PC-9 (cell line): Measurements from ENCODE around the gene VWDE. TPM values are rescaled to one million over a fixed set of nuclear protein-coding genes. Genes with fewer than 3 reads are reported as not detected.

ENCODE experiments used
- BruUV-seq: library from RNA; stranded (reverse); fragments of 400-500 nt; replicated peaks from 2 replicates; lab custom pipeline; 2021; lab: Mats Ljungman, UMichigan
- CTCF ChIA-PET: fragments of 300-600 bp; sonication (Branson Sonifier 250); formaldehyde crosslinking; loops from one replicate; lab custom pipeline; 2022; ENCODE audit warnings: antibody characterized with exemption; lab: Charles Lee
- POLR2A ChIA-PET: fragments of 300-600 bp; sonication (Branson Sonifier 250); formaldehyde crosslinking; loops from one replicate; lab custom pipeline; 2022; ENCODE audit warnings: antibody characterized with exemption; ENCODE audit not compliant: unreplicated experiment; lab: Charles Lee
- DNase-seq, 2 experiments: peaks; one replicate each; pipeline versions ENCODE4 v3.0.0 to v3.0.0-alpha.2; 2015 to 2022; ENCODE audit warnings: mixed read lengths in 1 of 2
- H2AFZ ChIP-seq: fragments of 200-600 bp; sonication (generic); 2 replicates; pipeline ENCODE4 v1.8.1; 2017; ENCODE audit warnings: antibody characterized with exemption
- H3F3A ChIP-seq: fragments of 200-600 bp; sonication (generic); 2 replicates; pipeline ENCODE4 v1.8.1; 2017; ENCODE audit warnings: antibody characterized with exemption, mild to moderate bottlenecking, low read depth; ENCODE audit not compliant: insufficient read depth
- H3K27ac ChIP-seq: fragments of 200-600 bp; sonication (generic); 2 replicates; pipeline ENCODE4 v1.6.1; 2016; ENCODE audit warnings: mixed run types
- H3K27me3 ChIP-seq: fragments of 200-600 bp; sonication (generic); 2 replicates; pipeline ENCODE4 v1.6.1; 2016; ENCODE audit warnings: low read depth, mixed run types; ENCODE audit not compliant: insufficient read depth
- H3K36me3 ChIP-seq: fragments of 200-600 bp; sonication (generic); 2 replicates; pipeline ENCODE4 v1.6.1; 2016; ENCODE audit warnings: low read depth, mixed run types
- H3K4me1 ChIP-seq: fragments of 200-600 bp; sonication (generic); replicated peaks from 2 replicates; pipeline ENCODE4 v1.6.1; 2016; ENCODE audit warnings: mixed run types; ENCODE audit not compliant: insufficient read depth
- H3K4me2 ChIP-seq: fragments of 200-600 bp; sonication (generic); 2 replicates; pipeline ENCODE4 v1.6.1; 2017; ENCODE audit warnings: mixed run types
- H3K4me3 ChIP-seq: fragments of 200-600 bp; sonication (generic); 2 replicates; pipeline ENCODE4 v1.6.1; 2016; ENCODE audit warnings: mixed run types
- H3K79me2 ChIP-seq: fragments of 200-600 bp; sonication (generic); 2 replicates; pipeline ENCODE4 v1.6.1; 2017; ENCODE audit warnings: low read depth, mixed run types
- H3K9me2 ChIP-seq: fragments of 200-600 bp; sonication (generic); 2 replicates; pipeline ENCODE4 v1.8.1; 2017; ENCODE audit warnings: mild to moderate bottlenecking; ENCODE audit not compliant: insufficient read depth
- H3K9me3 ChIP-seq: fragments of 200-600 bp; sonication (generic); 2 replicates; pipeline ENCODE4 v1.8.1; 2016; ENCODE audit warnings: low read depth; ENCODE audit not compliant: insufficient read depth
- H4K20me1 ChIP-seq: fragments of 200-600 bp; sonication (generic); 2 replicates; pipeline ENCODE4 v1.8.1; 2017; ENCODE audit not compliant: insufficient read depth
- EZH2 ChIP-seq: fragments of 200-600 bp; sonication (generic); IDR thresholded peaks from 2 replicates; pipeline ENCODE4 v1.8.0; 2017; ENCODE audit warnings: antibody characterized with exemption, low read depth
- intact Hi-C: fragments of 100-400 bp; cut with micrococcal nuclease; formaldehyde crosslinking; loops from one replicate; pipeline ENCODE4 v1.10.0; 2022; ENCODE audit not compliant: unreplicated experiment
- total RNA-seq: library from RNA; stranded (reverse); gene quantifications from 2 replicates; pipeline ENCODE4 v1.2.3, GENCODE V29; 2021
- TF ChIP-seq, protein P1 (sequence below): fragments of 200-600 bp; sonication (generic); conservative IDR thresholded peaks from 2 replicates; pipeline ENCODE4 v1.6.1; 2017; ENCODE audit warnings: mixed run types, antibody characterized with exemption, mild to moderate bottlenecking, moderate library complexity

Gene VWDE
- total RNA-seq, 1 experiment from 2014 or later = 27.3 TPM

- Histone ChIP-seq H3K4me1 (no peaks in the 10 kb centered on the region), H3K79me2 (no peaks in the 10 kb centered on the region), H3K27me3 (no peaks in the 10 kb centered on the region), H3K9me3 (no peaks in the 10 kb centered on the region), H3K27ac (no peak overlapping the region), H2AFZ (no peak overlapping the region), H3K4me2 (no peak overlapping the region), H3K4me3 (no peak overlapping the region), H3K9me2 (no peaks in the 10 kb centered on the region), H3F3A (no peaks in the 10 kb centered on the region; the same call in 1 of the 2 replicates), H4K20me1 (no peaks in the 10 kb centered on the region), H3K36me3 (0 out of 2 replicates have a peak, but pooled peaks cover 4% of the 10 kb centered on the region)
- no peak for TF ChIP-seq EZH2
- TF ChIP-seq, protein P1, sequence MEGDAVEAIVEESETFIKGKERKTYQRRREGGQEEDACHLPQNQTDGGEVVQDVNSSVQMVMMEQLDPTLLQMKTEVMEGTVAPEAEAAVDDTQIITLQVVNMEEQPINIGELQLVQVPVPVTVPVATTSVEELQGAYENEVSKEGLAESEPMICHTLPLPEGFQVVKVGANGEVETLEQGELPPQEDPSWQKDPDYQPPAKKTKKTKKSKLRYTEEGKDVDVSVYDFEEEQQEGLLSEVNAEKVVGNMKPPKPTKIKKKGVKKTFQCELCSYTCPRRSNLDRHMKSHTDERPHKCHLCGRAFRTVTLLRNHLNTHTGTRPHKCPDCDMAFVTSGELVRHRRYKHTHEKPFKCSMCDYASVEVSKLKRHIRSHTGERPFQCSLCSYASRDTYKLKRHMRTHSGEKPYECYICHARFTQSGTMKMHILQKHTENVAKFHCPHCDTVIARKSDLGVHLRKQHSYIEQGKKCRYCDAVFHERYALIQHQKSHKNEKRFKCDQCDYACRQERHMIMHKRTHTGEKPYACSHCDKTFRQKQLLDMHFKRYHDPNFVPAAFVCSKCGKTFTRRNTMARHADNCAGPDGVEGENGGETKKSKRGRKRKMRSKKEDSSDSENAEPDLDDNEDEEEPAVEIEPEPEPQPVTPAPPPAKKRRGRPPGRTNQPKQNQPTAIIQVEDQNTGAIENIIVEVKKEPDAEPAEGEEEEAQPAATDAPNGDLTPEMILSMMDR = peak; percentile 90
- no TSS peak for BruUV-seq
- DNase-seq = peak; percentile 50 to 52
- ChIA-PET CTCF (interaction anchor here (1.3 kb wide), 1 partner anchor 101 kb away, joined by 7 read pairs; no protein-coding TSS in a partner anchor), POLR2A (no interaction called here)
- intact Hi-C loops = loop anchor here (1.0 to 5.0 kb wide), 4 partner anchors 101 to 962 kb away; partner anchors contain the start of gene TMEM106B
Measured at GRCh38 chr7:12389089-12389700, 14.5 kb downstream of the VWDE start.

DNA sequence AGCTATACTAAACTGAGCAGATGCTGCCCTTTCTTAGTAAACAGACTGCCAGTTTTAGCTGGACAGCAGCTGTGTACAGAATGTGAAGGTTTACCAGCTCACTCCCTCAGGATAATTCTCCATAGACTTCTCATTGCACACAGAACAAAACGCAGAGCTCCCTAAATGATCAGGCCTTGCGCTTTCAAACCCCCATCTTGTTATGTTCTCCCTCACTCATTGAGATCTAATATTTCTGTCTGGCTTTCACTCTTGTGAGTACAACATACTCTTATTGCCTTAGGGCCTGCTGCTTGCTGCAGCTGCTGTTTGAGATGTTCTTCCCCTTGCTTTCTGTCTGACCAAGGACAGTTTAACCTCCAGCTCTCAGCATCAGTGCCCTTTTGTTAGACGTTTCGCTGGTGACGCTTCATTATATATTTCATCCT, 17.3 kb downstream of the VWDE start:
- TF ChIP-seq, protein P1 = no peak
- no peak for TF ChIP-seq EZH2
- BruUV-seq = no TSS peak
- Histone ChIP-seq H3K79me2 (no peaks in the 10 kb centered on the region), H3F3A (no peaks in the 10 kb centered on the region), H3K4me3 (no peak overlapping the region), H3K36me3 (0 out of 2 replicates have a peak, but pooled peaks cover 4% of the 10 kb centered on the region), H3K27ac (no peak overlapping the region), H3K9me2 (no peaks in the 10 kb centered on the region), H3K4me2 (no peak overlapping the region), H4K20me1 (no peaks in the 10 kb centered on the region), H3K9me3 (no peaks in the 10 kb centered on the region), H3K27me3 (no peaks in the 10 kb centered on the region), H2AFZ (no peak overlapping the region), H3K4me1 (no peaks in the 10 kb centered on the region)
- DNase-seq = no peak
- ChIA-PET CTCF (no interaction called here), POLR2A (no interaction called here)
- intact Hi-C loops = loop anchor here (5.0 kb wide), 3 partner anchors 174 to 959 kb away; partner anchors contain the start of gene TMEM106B

GRCh38 chr7:12385364-12385786, 18.3 kb downstream of the VWDE start:
- Histone ChIP-seq H4K20me1 (no peaks in the 10 kb centered on the region), H3K9me3 (no peaks in the 10 kb centered on the region), H3K79me2 (no peaks in the 10 kb centered on the region), H3K4me2 (no peak overlapping the region), H3K27ac (no peak overlapping the region), H3K36me3 (0 out of 2 replicates have a peak, but pooled peaks cover 4% of the 10 kb centered on the region), H3F3A (no peaks in the 10 kb centered on the region), H2AFZ (no peak overlapping the region), H3K27me3 (no peaks in the 10 kb centered on the region), H3K9me2 (no peaks in the 10 kb centered on the region), H3K4me3 (no peak overlapping the region), H3K4me1 (no peaks in the 10 kb centered on the region)
- intact Hi-C loops = loop anchor here (5.0 kb wide), 3 partner anchors 173 to 958 kb away; partner anchors contain the start of gene TMEM106B
- no peak for TF ChIP-seq EZH2
- TF ChIP-seq, protein P1 = no peak
- POLR2A ChIA-PET = no interaction called here
- no peak for DNase-seq
- CTCF ChIA-PET = interaction anchor here (0.6 kb wide), 1 partner anchor 84 kb away, joined by 4 read pairs; no protein-coding TSS in a partner anchor
- no TSS peak for BruUV-seq
